Measurements from ENCODE around the gene PRODH.
"Not testable (repeated sequence)": the region's sequence is repeated elsewhere in the genome, so short reads cannot be mapped to it uniquely, and the experiment has no call there.

Gene PRODH

GRCh38 chr22:18905540-18906409 lies 30.3 kb downstream of the PRODH start, which contains the start of gene DGCR6:
Gene DGCR6, plus strand, starts transcription at chr22:18906320. Its CDS starts 55 bp downstream, at chr22:18906375.
- no peak for DNase-seq

- not testable (repeated sequence) for DNase-seq
Measured at GRCh38 chr22:18896037-18896657, 39.9 kb downstream of the PRODH start.

GRCh38 chr22:18893775-18894174 lies 42.3 kb downstream of the PRODH start:
- not testable (repeated sequence) for DNase-seq

- not testable (repeated sequence) for DNase-seq
Measured at GRCh38 chr22:18890510-18891192, 45.4 kb downstream of the PRODH start.

GRCh38 chr22:18888115-18888514 lies 48.0 kb downstream of the PRODH start:
- DNase-seq: no peak

- not testable (repeated sequence) for DNase-seq
Measured at GRCh38 chr22:18884465-18884864, 51.6 kb downstream of the PRODH start.

GRCh38 chr22:18881260-18881659 lies 54.8 kb downstream of the PRODH start:
- DNase-seq: not testable (repeated sequence)
